Large intestine (tissue), 3 donors: ENCODE results near the gene CACHD1. TPM values are rescaled to one million over a fixed set of nuclear protein-coding genes. Genes with fewer than 3 reads are reported as not detected.

Source experiments
- DNase-seq, 2 donors: peaks; one replicate each; pipeline versions ENCODE4 v3.0.0 to v3.0.0-alpha.2; 2013
- H3K27ac ChIP-seq: one replicate; pipeline ENCODE4 v1.5.1; 2013; ENCODE audit warnings: low read length
- H3K27me3 ChIP-seq: 2 replicates; pipeline ENCODE4 v1.6.1; 2013; ENCODE audit warnings: low read length; ENCODE audit not compliant: control insufficient read depth, insufficient read depth
- H3K36me3 ChIP-seq: 2 replicates; pipeline ENCODE4 v1.6.1; 2013; ENCODE audit warnings: low read length; ENCODE audit not compliant: control insufficient read depth, insufficient read depth
- H3K4me1 ChIP-seq: one replicate; pipeline ENCODE4 v1.6.1; 2013; ENCODE audit warnings: low read length; ENCODE audit not compliant: control insufficient read depth, insufficient read depth
- H3K4me3 ChIP-seq: one replicate; pipeline ENCODE4 v1.5.1; 2013; ENCODE audit warnings: low read length
- H3K9me3 ChIP-seq: one replicate; pipeline ENCODE4 v1.6.1; 2013; ENCODE audit warnings: mild to moderate bottlenecking, low read depth, low read length, moderate library complexity; ENCODE audit not compliant: control insufficient read depth
- WGBS: methylation state at CpG from one replicate; pipeline ENCODE4 v1.1.5; 2013; ENCODE audit warnings: low lambda C conversion rate; ENCODE audit not compliant: insufficient coverage; 5-methylcytosine and 5-hydroxymethylcytosine counted together
- polyA plus RNA-seq: library from polyadenylated mRNA; unstranded; fragments of 120-200 nt; gene quantifications from one replicate; pipeline ENCODE4 v1.2.1, GENCODE V29; 2013

The CACHD1 gene
- polyA plus RNA-seq, 1 donor: 9.6 TPM

DNA sequence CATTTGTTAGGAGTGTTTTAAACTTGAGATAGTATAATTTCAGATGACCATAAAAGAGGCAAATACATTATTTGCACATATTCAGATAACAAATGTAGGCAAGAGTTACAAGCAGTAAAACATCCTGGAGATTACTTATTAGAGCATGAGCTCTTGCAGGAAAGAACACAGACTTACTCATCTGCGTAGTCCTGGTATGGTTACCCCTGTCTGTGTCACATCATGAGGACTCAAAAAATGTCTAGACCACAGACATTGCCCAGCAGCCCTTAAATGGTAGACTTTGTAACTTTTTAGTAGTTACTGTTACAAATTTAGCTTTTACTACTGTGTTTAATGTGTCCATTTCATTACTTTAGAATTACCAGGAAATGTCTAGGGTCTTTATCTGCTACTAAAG is 12.8 kb downstream of the CACHD1 start:
- Histone ChIP-seq H3K27me3 (no peaks in the 10 kb centered on the region), H3K36me3 (no peaks in the 10 kb centered on the region), H3K4me1 (peaks cover 33% of the 10 kb centered on the region), H3K27ac (peak overlapping the region; percentile 79), H3K4me3 (no peak overlapping the region), H3K9me3 (no peaks in the 10 kb centered on the region)
- DNase-seq: peak in 1 of 2 donors; percentile 57
- no CpG with 5 or more reads among the region's 1 CpG for WGBS

DNA sequence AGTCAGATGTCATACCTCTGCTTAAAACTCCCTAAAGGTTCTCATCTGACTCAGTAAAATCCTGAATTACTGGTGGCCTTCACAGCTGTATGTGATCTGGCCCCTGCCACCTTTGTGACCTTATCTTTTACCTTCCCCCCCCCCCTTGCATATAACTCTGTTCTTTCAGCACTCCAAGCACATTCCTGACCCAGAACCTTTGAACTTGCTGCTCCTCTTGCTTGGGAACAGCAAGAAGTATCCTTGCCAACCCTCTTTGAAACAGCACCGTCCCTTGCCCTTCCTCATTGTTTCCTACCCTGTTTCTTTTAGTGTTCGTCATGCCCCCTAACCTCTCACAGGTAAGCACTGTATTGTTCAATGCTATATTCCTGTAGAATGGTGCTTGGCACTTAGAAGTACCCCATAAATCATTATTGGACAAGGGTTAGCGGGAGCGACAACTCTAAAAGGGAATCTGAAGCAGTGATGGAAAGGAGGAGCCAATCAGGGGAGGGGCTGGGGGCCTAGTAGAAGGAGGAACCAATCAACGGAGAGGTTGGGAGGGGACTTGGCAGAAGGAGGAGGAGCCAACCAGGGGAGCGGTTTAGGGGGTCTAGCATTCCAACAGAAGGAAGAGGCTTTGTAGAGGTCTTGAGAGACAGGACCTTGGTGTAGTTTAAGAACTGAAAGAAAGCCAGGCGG is 13.9 kb downstream of the CACHD1 start:
- Histone ChIP-seq H3K9me3 (no peaks in the 10 kb centered on the region), H3K27me3 (no peaks in the 10 kb centered on the region), H3K36me3 (no peaks in the 10 kb centered on the region), H3K4me1 (peaks cover 33% of the 10 kb centered on the region), H3K4me3 (no peak overlapping the region), H3K27ac (peak overlapping the region; percentile 79)
- WGBS: 42% methylated on average over 2 of the region's 7 CpGs
- peak; percentile 47 to 70 for DNase-seq

DNA sequence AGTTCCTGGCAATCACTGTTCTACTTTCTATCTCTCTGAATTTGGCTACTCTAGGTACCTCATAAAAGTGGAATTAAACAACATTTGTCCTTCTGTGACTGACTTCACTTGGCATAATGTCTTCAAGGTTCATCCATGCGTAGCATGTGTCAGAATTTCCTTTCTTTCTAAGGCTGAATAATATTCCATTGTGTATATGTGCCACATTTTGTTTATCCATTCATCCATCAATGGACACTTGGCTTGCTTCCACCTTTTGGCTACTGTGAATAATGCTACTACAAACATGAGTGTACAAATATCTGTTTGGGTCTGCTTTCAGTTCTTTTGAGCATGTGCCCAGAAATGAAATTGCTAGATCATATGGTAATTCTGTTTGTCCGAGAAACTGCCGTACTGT is 14.7 kb downstream of the CACHD1 start:
- no peak for DNase-seq
- Histone ChIP-seq H3K9me3 (no peaks in the 10 kb centered on the region), H3K4me3 (no peak overlapping the region), H3K27ac (no peak overlapping the region), H3K4me1 (peaks cover 33% of the 10 kb centered on the region), H3K27me3 (no peaks in the 10 kb centered on the region), H3K36me3 (no peaks in the 10 kb centered on the region)
- WGBS: 100% methylated on average over 1 of the region's 3 CpGs

DNA sequence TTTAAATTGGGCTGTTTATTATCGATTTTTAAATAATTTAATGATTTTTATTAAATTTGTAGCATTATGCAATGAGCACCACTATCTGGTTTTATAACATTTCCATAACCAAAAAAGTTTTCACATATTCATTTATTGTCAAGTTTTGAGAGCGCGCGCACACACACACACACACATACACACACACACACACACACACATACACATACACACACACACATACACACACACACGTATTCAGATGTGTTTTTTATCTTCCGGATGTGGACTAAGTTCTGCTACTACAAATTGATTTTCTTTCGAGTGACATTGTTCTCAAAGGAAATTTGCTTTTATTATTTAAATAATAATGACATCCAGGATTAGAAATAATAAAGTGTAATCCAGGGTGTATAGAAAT is 16.3 kb downstream of the CACHD1 start:
- DNase-seq: no peak
- no peak overlapping the region for H3K4me3 ChIP-seq
- peaks cover 31% of the 10 kb centered on the region for H3K4me1 ChIP-seq
- no peaks in the 10 kb centered on the region for H3K36me3 ChIP-seq
- H3K27me3 ChIP-seq: no peaks in the 10 kb centered on the region
- 95% methylated on average over 3 of the region's 7 CpGs for WGBS
- H3K27ac ChIP-seq: no peak overlapping the region
- no peaks in the 10 kb centered on the region for H3K9me3 ChIP-seq

DNA sequence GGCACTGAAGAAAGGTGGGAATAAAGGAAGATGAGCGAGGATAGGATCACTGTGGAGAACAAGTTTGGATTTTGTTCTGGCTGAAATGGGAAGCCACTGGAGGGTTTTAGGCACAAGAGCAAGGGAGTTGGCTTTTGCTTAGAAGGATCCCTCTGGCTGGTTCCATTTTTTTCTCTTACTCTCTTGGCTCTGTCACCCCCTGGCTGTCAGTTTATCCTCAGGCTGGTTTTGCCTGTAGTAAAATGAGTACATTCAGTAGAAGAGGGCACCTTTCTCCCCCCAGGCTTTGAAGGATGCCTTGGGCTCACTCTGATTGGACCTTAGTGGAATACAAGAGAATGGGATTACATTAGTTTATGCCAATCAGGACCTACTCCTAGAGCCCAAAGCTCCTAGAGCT is 17.1 kb downstream of the CACHD1 start:
- Histone ChIP-seq H3K27ac (no peak overlapping the region), H3K36me3 (no peaks in the 10 kb centered on the region), H3K4me3 (no peak overlapping the region), H3K4me1 (peaks cover 24% of the 10 kb centered on the region), H3K9me3 (no peaks in the 10 kb centered on the region), H3K27me3 (no peaks in the 10 kb centered on the region)
- 100% methylated on average over 1 of the region's 1 CpG for WGBS
- DNase-seq: no peak

DNA sequence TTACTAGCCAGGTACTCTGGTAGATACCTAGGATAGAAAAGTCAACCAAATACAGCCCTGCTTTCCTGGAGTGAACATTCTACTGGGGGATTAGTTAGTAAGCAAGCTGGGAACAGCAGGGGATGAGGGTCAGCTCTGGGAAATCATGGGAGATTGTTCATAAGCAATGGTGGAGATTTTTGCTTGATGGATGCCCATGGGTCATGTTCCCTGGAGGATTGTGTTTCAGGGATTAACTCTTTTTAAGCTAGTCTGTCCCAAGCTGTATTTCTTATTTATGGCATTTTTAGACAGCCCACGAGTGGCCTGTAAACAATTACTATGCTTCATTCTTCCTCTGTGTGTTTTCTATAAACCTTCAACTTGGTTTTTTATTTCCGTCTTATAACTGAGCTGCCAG is 18.9 kb downstream of the CACHD1 start:
- peaks cover 10% of the 10 kb centered on the region for H3K4me1 ChIP-seq
- no CpG with 5 or more reads among the region's 2 CpGs for WGBS
- H3K9me3 ChIP-seq: no peaks in the 10 kb centered on the region
- no peaks in the 10 kb centered on the region for H3K36me3 ChIP-seq
- no peaks in the 10 kb centered on the region for H3K27me3 ChIP-seq
- DNase-seq: no peak
- H3K27ac ChIP-seq: no peak overlapping the region
- no peak overlapping the region for H3K4me3 ChIP-seq

DNA sequence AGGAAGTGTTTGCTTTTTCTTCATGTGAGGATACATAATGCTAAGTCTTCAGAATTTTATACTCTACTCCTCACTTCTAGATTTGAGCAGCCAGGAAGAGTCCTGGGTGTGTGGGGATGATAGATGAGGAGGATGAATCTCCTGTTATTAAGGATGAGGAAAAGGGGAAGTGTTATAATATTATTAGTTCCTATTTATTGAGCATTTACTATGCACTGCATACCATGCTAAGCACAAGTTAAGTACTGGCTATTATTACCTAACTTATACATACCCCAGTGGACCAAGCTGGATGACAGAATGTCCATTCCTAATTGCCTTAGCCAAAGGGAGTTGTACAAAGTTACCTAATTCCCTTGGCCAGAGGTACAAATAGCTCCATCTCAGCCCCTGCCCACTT is 19.8 kb downstream of the CACHD1 start:
- no peak for DNase-seq
- H3K9me3 ChIP-seq: no peaks in the 10 kb centered on the region
- peaks cover 4% of the 10 kb centered on the region for H3K4me1 ChIP-seq
- H3K27ac ChIP-seq: no peak overlapping the region
- H3K36me3 ChIP-seq: no peaks in the 10 kb centered on the region
- H3K4me3 ChIP-seq: no peak overlapping the region
- no peaks in the 10 kb centered on the region for H3K27me3 ChIP-seq

DNA sequence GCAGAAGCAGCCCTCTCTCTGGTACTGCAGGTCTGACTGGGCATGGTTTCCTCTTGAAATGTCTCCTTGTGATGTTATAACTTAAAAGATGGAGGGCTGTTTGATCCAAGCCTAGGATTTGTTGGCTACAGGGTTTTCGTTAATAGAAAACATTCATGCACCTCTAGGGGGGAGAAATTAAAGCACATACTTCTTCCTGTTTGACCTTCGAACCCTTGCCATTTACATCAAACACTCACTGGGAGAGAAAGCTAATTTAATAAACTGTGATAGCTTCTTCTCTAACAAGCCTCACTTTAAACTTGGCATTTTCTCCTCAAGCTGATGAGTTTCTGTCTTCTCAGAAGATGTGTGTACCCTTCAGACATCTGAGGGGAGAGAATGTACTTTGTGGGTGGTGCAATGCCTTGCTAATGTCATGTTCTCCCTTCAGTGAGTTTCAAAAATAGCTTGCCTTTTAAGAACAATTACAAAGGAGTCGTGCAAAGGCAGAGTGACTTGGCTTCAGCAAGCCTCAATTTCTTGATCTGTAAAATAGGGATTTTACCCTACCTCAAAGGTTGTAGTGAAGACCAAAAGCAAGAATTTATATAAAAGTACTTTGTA is 20.4 kb downstream of the CACHD1 start:
- H3K4me1 ChIP-seq: peaks cover 4% of the 10 kb centered on the region
- no peak overlapping the region for H3K4me3 ChIP-seq
- H3K27me3 ChIP-seq: no peaks in the 10 kb centered on the region
- no peaks in the 10 kb centered on the region for H3K9me3 ChIP-seq
- H3K36me3 ChIP-seq: no peaks in the 10 kb centered on the region
- WGBS: no CpG with 5 or more reads among the region's 3 CpGs
- H3K27ac ChIP-seq: peak overlapping the region; percentile 21
- DNase-seq: peak in 1 of 2 donors; percentile 64

DNA sequence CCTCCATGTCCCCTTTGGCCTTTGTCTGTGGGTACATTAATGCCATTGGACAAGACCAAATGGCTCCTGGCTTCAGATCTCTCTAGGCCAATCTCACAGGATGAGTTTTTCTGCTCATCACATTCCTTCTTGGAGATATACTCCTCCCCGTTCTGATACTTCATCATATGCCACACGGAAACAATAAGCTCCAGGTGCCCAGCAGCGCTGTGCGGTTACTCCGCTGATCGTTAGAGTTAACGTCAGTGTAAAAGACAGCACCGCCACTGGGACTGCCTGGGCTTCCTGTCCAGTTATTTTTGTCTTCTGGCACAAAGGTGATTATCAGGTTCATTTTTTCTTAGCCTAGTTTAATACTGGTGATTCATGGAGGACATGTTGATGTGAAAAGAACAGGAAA is 22.5 kb downstream of the CACHD1 start:
- Histone ChIP-seq H3K9me3 (no peaks in the 10 kb centered on the region), H3K4me3 (no peak overlapping the region), H3K27me3 (no peaks in the 10 kb centered on the region), H3K27ac (no peak overlapping the region), H3K36me3 (no peaks in the 10 kb centered on the region), H3K4me1 (peaks cover 4% of the 10 kb centered on the region)
- no CpG with 5 or more reads among the region's 8 CpGs for WGBS
- no peak for DNase-seq

DNA sequence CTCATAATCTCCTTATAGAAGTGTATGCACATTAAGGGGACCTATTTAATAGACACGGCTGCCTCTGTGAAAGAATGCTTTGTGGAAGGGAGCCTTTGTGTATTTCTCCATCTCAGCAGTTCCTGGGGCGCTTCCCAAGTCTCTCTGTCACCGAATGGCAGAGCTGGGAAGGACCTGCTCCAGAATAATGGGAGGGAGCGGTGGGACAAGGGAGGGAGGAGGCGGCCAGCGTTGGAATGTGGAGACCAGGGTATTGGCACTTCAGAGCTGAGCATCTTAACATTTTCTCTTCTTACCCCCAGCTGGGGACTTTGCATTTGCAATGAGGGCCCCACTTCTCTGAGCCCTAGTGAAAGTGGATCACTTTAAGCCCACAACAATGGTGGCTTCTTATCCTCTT is 23.9 kb downstream of the CACHD1 start:
- Histone ChIP-seq H3K4me1 (peaks cover 4% of the 10 kb centered on the region), H3K36me3 (no peaks in the 10 kb centered on the region), H3K27me3 (no peaks in the 10 kb centered on the region), H3K4me3 (no peak overlapping the region), H3K9me3 (no peaks in the 10 kb centered on the region), H3K27ac (no peak overlapping the region)
- DNase-seq: no peak
- no CpG with 5 or more reads among the region's 6 CpGs for WGBS

DNA sequence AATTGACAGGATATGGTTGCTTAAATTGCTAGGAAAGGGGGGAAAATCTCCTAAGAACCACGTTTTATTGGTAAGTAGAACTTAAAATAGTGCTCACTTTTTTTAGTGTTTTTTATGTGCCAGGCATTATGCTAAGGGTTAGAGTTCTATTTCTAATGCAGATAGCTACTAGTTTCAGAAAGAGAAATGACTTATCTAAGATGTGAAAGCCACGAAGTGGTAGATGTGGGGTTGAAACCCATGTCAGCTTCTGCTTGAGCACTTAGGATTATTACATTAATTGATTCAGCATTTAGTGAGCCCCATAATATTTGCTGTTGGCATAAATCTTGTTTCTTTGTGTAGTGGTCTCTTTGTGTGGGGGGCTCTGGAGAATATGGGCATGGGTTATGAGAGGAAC is 24.7 kb downstream of the CACHD1 start:
- no peaks in the 10 kb centered on the region for H3K27me3 ChIP-seq
- H3K4me3 ChIP-seq: no peak overlapping the region
- no peaks in the 10 kb centered on the region for H3K9me3 ChIP-seq
- WGBS: 100% methylated on average over 1 of the region's 2 CpGs
- no peak for DNase-seq
- H3K4me1 ChIP-seq: peaks cover 4% of the 10 kb centered on the region
- no peak overlapping the region for H3K27ac ChIP-seq
- H3K36me3 ChIP-seq: no peaks in the 10 kb centered on the region
